Measurements from ENCODE around the gene SLC35D1. TPM values are rescaled to one million over a fixed set of nuclear protein-coding genes. Genes with fewer than 3 reads are reported as not detected.

Gene SLC35D1
- total RNA-seq, 4 donors from 2014 or later = 6.7 to 9.3 (median 8.1) TPM

DNA sequence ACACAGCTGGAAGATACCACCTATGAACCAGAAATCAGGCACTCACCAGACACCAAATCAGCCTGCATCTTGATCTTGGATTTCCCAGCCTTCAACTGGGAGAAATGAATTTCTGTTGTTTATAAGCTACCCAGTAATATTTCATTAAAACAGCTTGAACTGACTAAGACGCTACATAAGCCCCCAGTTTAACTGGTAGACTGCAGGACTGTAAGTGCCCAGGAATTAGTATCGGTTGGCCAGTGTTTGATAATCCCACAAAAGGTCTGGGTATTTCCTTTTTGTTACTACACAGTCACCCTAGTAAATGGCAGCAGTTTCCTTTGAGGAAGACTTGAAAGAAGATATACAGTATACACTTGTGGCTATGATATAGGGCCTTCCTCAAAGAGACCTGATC lies 7.3 kb upstream of the SLC35D1 start:
- Histone ChIP-seq H3K36me3 (no peaks in the 10 kb centered on the region), H3K27ac (peak overlapping the region in 3 of 4 donors; percentile 19 to 62 (median 52)), H3K4me1 (peaks cover 0 to 5% of the 10 kb centered on the region in 2 donors), H3K9me3 (no peaks in the 10 kb centered on the region), H3K27me3 (no peaks in the 10 kb centered on the region), H3K4me3 (no peak overlapping the region)
- intact Hi-C loops (cut with DNase I; ENCODE audit: low total_unique reads) = no loop called here
- in situ Hi-C loops (cut with MboI; ENCODE audit: low sequenced_read_pairs in 4 of 4) = no loop called here
- TF ChIP-seq, protein P1, sequence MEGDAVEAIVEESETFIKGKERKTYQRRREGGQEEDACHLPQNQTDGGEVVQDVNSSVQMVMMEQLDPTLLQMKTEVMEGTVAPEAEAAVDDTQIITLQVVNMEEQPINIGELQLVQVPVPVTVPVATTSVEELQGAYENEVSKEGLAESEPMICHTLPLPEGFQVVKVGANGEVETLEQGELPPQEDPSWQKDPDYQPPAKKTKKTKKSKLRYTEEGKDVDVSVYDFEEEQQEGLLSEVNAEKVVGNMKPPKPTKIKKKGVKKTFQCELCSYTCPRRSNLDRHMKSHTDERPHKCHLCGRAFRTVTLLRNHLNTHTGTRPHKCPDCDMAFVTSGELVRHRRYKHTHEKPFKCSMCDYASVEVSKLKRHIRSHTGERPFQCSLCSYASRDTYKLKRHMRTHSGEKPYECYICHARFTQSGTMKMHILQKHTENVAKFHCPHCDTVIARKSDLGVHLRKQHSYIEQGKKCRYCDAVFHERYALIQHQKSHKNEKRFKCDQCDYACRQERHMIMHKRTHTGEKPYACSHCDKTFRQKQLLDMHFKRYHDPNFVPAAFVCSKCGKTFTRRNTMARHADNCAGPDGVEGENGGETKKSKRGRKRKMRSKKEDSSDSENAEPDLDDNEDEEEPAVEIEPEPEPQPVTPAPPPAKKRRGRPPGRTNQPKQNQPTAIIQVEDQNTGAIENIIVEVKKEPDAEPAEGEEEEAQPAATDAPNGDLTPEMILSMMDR (IDR thresholded peaks at IDR 0.05 in 4 of 5, conservative IDR thresholded peaks at IDR 0.05 in 1 of 5) = no peak
- no peak for TF ChIP-seq POLR2A (IDR thresholded peaks at IDR 0.05)
- DNase-seq (no peak), ATAC-seq (no peak)

DNA sequence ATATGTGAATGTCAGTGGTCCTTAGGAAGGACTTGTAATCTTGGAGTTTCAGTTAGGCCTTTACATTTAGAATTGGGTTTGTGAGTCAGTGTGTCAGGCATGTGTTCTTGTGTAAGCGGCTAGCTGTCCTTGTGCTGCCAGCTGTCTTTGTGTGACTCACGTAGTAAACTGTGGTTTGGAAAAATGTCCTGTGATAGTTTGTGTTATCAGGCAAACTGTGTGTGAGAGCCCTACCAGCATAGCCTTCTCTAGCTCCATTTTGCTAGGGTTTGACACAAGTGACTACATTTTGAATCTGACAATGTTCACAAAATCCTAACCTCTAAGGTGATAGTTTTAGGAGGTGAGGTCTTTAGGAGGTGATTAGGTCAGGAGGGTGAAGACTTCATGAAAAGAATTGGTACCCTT lies 6.9 kb upstream of the SLC35D1 start:
- no peaks in the 10 kb centered on the region for H3K36me3 ChIP-seq
- intact Hi-C loops (cut with DNase I; ENCODE audit: low total_unique reads) = no loop called here
- ATAC-seq = peak; percentile 100
- peak; percentile 56 to 75 for DNase-seq
- H3K27me3 ChIP-seq = no peaks in the 10 kb centered on the region
- TF ChIP-seq POLR2A (IDR thresholded peaks at IDR 0.05) = no peak
- TF ChIP-seq, protein P1 (IDR thresholded peaks at IDR 0.05 in 4 of 5, conservative IDR thresholded peaks at IDR 0.05 in 1 of 5) = no peak
- in situ Hi-C loops (cut with MboI; ENCODE audit: low sequenced_read_pairs in 4 of 4) = no loop called here
- H3K4me1 ChIP-seq = peaks cover 0 to 5% of the 10 kb centered on the region in 2 donors
- H3K4me3 ChIP-seq = no peak overlapping the region
- no peaks in the 10 kb centered on the region for H3K9me3 ChIP-seq
- H3K27ac ChIP-seq = peak overlapping the region in 3 of 4 donors; percentile 19 to 62 (median 52)

DNA sequence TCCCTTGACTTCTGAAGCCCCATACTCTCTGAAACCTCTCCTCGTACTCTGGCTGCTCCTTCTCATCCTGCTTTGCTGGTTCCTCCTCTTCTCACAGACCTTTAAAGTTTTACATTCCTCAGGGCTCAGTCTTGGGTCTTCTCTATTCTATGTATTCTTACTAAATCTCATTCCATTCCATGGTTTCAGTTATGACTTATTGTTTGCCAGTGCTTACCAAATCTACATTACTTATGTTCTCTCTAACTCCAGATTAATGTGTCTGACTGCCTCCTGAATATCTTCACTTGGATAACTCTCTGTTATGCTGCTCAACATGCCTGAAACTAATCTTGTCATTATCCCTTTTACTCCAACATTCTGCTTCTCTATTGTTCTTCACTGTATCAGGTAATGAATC lies 5.4 kb upstream of the SLC35D1 start:
- TF ChIP-seq POLR2A (IDR thresholded peaks at IDR 0.05) = no peak
- TF ChIP-seq, protein P1 (IDR thresholded peaks at IDR 0.05 in 4 of 5, conservative IDR thresholded peaks at IDR 0.05 in 1 of 5) = no peak
- DNase-seq = no peak
- intact Hi-C loops (cut with DNase I; ENCODE audit: low total_unique reads) = no loop called here
- Histone ChIP-seq H3K36me3 (no peaks in the 10 kb centered on the region), H3K9me3 (no peaks in the 10 kb centered on the region), H3K4me1 (peaks cover 0 to 5% of the 10 kb centered on the region in 2 donors), H3K27ac (no peak overlapping the region), H3K27me3 (no peaks in the 10 kb centered on the region), H3K4me3 (no peak overlapping the region)
- in situ Hi-C loops (cut with MboI; ENCODE audit: low sequenced_read_pairs in 4 of 4) = loop anchor here in 2 of 4 donors (10.0 kb wide), 1 partner anchor 125 kb away; no protein-coding TSS in a partner anchor
- ATAC-seq = no peak

DNA sequence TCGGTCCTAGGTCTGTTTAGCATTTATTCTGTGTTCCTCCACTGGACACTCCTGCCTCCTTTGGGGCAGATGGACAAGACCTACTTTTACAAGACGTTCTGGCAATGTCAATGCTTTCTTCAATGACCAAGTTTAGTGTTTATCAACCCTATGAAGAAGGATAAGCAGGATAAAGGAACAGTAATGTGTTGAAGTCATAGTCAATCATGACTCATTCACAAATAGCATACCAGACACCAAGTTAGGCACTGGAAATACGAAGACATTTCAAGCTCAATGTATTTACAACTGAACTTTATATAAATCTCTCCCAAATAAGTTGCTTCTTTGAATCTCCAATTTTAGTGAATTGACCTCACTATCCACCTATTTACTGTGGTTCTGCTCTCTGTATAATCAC lies 4.8 kb upstream of the SLC35D1 start:
- Histone ChIP-seq H3K9me3 (no peaks in the 10 kb centered on the region), H3K27ac (no peak overlapping the region), H3K27me3 (no peaks in the 10 kb centered on the region), H3K36me3 (no peaks in the 10 kb centered on the region), H3K4me3 (no peak overlapping the region), H3K4me1 (peaks cover 0 to 5% of the 10 kb centered on the region in 2 donors)
- in situ Hi-C loops (cut with MboI; ENCODE audit: low sequenced_read_pairs in 4 of 4) (loop anchor here in 2 of 4 donors (10.0 kb wide), 1 partner anchor 124 kb away; no protein-coding TSS in a partner anchor), intact Hi-C loops (cut with DNase I; ENCODE audit: low total_unique reads) (no loop called here)
- ATAC-seq (no peak), DNase-seq (no peak)
- TF ChIP-seq POLR2A (IDR thresholded peaks at IDR 0.05) = no peak
- TF ChIP-seq, protein P1 (IDR thresholded peaks at IDR 0.05 in 4 of 5, conservative IDR thresholded peaks at IDR 0.05 in 1 of 5) = no peak

DNA sequence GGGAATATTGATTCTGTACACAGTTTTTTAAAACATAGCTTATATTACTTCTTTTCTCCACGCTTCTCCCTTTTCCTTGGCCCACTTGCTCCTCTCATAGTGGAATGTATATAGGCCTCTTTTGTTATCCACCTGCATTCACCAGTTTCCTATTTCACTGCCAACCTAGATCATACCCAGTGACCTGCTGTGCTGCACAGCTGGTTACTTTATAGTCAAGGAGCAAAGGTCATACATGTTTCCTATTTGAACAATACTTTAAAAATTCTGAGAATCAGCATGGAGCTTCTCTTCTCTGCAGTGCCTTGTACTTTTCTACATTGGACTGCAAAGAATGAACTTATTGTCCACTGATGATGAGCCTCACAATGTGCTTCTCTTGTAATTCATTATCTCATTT lies 4.3 kb upstream of the SLC35D1 start:
- no peak for ATAC-seq
- TF ChIP-seq, protein P1 (IDR thresholded peaks at IDR 0.05 in 4 of 5, conservative IDR thresholded peaks at IDR 0.05 in 1 of 5) = no peak
- no peak for TF ChIP-seq POLR2A (IDR thresholded peaks at IDR 0.05)
- H3K27me3 ChIP-seq = no peaks in the 10 kb centered on the region

More for the DNA sequence above, 4.3 kb upstream of the SLC35D1 start:
- Histone ChIP-seq H3K36me3 (no peaks in the 10 kb centered on the region), H3K9me3 (no peaks in the 10 kb centered on the region), H3K4me1 (peaks cover 0 to 5% of the 10 kb centered on the region in 2 donors), H3K27ac (no peak overlapping the region), H3K4me3 (no peak overlapping the region)
- intact Hi-C loops (cut with DNase I; ENCODE audit: low total_unique reads) = no loop called here
- in situ Hi-C loops (cut with MboI; ENCODE audit: low sequenced_read_pairs in 4 of 4) = loop anchor here in 2 of 4 donors (10.0 kb wide), 1 partner anchor 123 kb away; no protein-coding TSS in a partner anchor
- DNase-seq = no peak

Data from gastrocnemius medialis (tissue), 4 donors.